Embryonic facial prominence (tissue), 1 donor: Measurements from ENCODE around the gene MCEMP1.

Experiments
- DNase-seq: peaks from one replicate; pipeline ENCODE4 v3.0.0-alpha.2; 2016; ENCODE audit errors: extremely low spot score

Gene MCEMP1

GRCh38 chr19:7697721-7698287 lies 20.9 kb downstream of the MCEMP1 start:
- DNase-seq, result no peak

GRCh38 chr19:7698583-7698982 lies 21.7 kb downstream of the MCEMP1 start:
- DNase-seq, result no peak

- no peak for DNase-seq
Measured at GRCh38 chr19:7699003-7699402, 22.1 kb downstream of the MCEMP1 start.

- no peak for DNase-seq
Measured at GRCh38 chr19:7699417-7700401, 22.8 kb downstream of the MCEMP1 start.

GRCh38 chr19:7701049-7701653 lies 24.3 kb downstream of the MCEMP1 start:
- no peak for DNase-seq

- no peak for DNase-seq
Measured at GRCh38 chr19:7701654-7702457, 25.0 kb downstream of the MCEMP1 start, which contains the start of gene FCER2. Gene FCER2, minus strand, starts transcription at chr19:7702131. Its CDS starts 2,371 bp downstream, at chr19:7699760.

GRCh38 chr19:7703332-7703731 lies 26.4 kb downstream of the MCEMP1 start:
- no peak for DNase-seq

- no peak for DNase-seq
Measured at GRCh38 chr19:7704280-7705060, 27.6 kb downstream of the MCEMP1 start.

GRCh38 chr19:7705387-7706187 lies 28.7 kb downstream of the MCEMP1 start:
- no peak for DNase-seq

- no peak for DNase-seq
Measured at GRCh38 chr19:7706188-7706954, 29.5 kb downstream of the MCEMP1 start.

GRCh38 chr19:7706955-7707456 lies 30.1 kb downstream of the MCEMP1 start:
- DNase-seq, result no peak

- DNase-seq, result no peak
Measured at GRCh38 chr19:7709932-7710460, 33.1 kb downstream of the MCEMP1 start.

- DNase-seq, result no peak
Measured at GRCh38 chr19:7710616-7711015, 33.7 kb downstream of the MCEMP1 start.

- no peak for DNase-seq
Measured at GRCh38 chr19:7715671-7716070, 38.8 kb downstream of the MCEMP1 start.

GRCh38 chr19:7716762-7717161 lies 39.9 kb downstream of the MCEMP1 start:
- no peak for DNase-seq

GRCh38 chr19:7718668-7719067 lies 41.8 kb downstream of the MCEMP1 start:
- no peak for DNase-seq

- no peak for DNase-seq
Measured at GRCh38 chr19:7720351-7720750, 43.5 kb downstream of the MCEMP1 start.

GRCh38 chr19:7722231-7722651 lies 45.4 kb downstream of the MCEMP1 start:
- no peak for DNase-seq

GRCh38 chr19:7725791-7726190 lies 48.9 kb downstream of the MCEMP1 start:
- DNase-seq, result no peak
